ENCODE data around the gene ARL3. TPM values are rescaled to one million over a fixed set of nuclear protein-coding genes. Genes with fewer than 3 reads are reported as not detected.
A peak's percentile ranks its signal among the peaks of the same experiment; 100 is the strongest.

ARL3 gene
- total and polyA plus RNA-seq, 2 experiments from 2014 or later, result 8.5 to 22.6 TPM

- TF ChIP-seq CTCF (conservative IDR thresholded peaks at IDR 0.05; ENCODE audit: low read depth in 2 of 2) (no peak), ZNF462 (CRISPR knock-in tag; IDR thresholded peaks at IDR 0.05) (no peak), ZNF114 (CRISPR knock-in tag; IDR thresholded peaks at IDR 0.05) (no peak), JUNB (IDR thresholded peaks at IDR 0.05; ENCODE audit: unreplicated experiment) (no peak)
- no peak overlapping the region for H3K4me2 ChIP-seq
- Mint-ChIP-seq H3K36me3 (ENCODE audit: low read depth) (peaks cover 4% of the 10 kb centered on the region; the same call in 1 of the 3 replicates), H3K4me3 (no peak overlapping the region), H3K4me1 (peaks cover 57% of the 10 kb centered on the region), H3K9me3 (no peaks in the 10 kb centered on the region), H3K27me3 (ENCODE audit: insufficient read depth, low read depth, poor library complexity) (peaks cover 30% of the 10 kb centered on the region), H3K27ac (no peak overlapping the region; the same call in 1 of the 2 replicates)
- H3K4me3 ChIP-seq, result no peak overlapping the region
- no peak overlapping the region for H2AFZ ChIP-seq
- DNase-seq (ENCODE audit: low spot score), result no peak
- 0 out of 2 replicates have a peak, but pooled peaks cover 4% of the 10 kb centered on the region for H3F3A ChIP-seq (replicated peaks; ENCODE audit: low read depth)
- H3K4me1 ChIP-seq (ENCODE audit: insufficient read depth), result peaks cover 36% of the 10 kb centered on the region
- peaks cover 78% of the 10 kb centered on the region for H3K79me2 ChIP-seq (replicated peaks; ENCODE audit: insufficient read depth)
- ATAC-seq, result no peak
- no peaks in the 10 kb centered on the region for H3K36me3 ChIP-seq (ENCODE audit: insufficient read depth)
- H3K27me3 ChIP-seq (ENCODE audit: insufficient read depth), result 0 out of 2 replicates have a peak, but pooled peaks cover 3% of the 10 kb centered on the region
- 0 out of 2 replicates have a peak overlapping the region, but pooled peaks have one; percentile 45 for H3K27ac ChIP-seq (ENCODE audit: low read depth)
- H3K9me2 ChIP-seq (ENCODE audit: insufficient read depth), result no peaks in the 10 kb centered on the region
- peaks cover 13% of the 10 kb centered on the region; the same call in 1 of the 2 replicates for H4K20me1 ChIP-seq (replicated peaks; ENCODE audit: insufficient read depth)
These were observed 65.8 kb downstream of the ARL3 start for GRCh38 chr10:102648269-102648888.
